Hematopoietic multipotent progenitor cell treated with erythropoietin and hydrocortisone succinate and interleukin-3 and kit ligand, for 17 days (in vitro differentiated cells): Measurements from ENCODE around the gene SERPINB10.

Source experiments
- DNase-seq: peaks from one replicate; pipeline ENCODE4 v3.0.0-alpha.2; 2015; ENCODE audit warnings: low spot score

Gene SERPINB10

GRCh38 chr18:63949068-63949737 is 41.4 kb downstream of the SERPINB10 start, which contains the start of gene HMSD:
TSS of gene HMSD (plus strand) at chr18:63949301. CDS start at chr18:63953456, 4,155 bp downstream.
- DNase-seq: no peak

- no peak for DNase-seq
These were observed 43.5 kb downstream of the SERPINB10 start for GRCh38 chr18:63951302-63951705.

- no peak for DNase-seq
These were observed 46.1 kb downstream of the SERPINB10 start for GRCh38 chr18:63953811-63954210.

- no peak for DNase-seq
These were observed 49.0 kb downstream of the SERPINB10 start for GRCh38 chr18:63956755-63957154.

GRCh38 chr18:63960891-63961290 is 53.1 kb downstream of the SERPINB10 start:
- DNase-seq: no peak

- DNase-seq: no peak
These were observed 53.8 kb downstream of the SERPINB10 start for GRCh38 chr18:63961435-63961980.

- no peak for DNase-seq
These were observed 54.4 kb downstream of the SERPINB10 start for GRCh38 chr18:63962137-63962536.

- no peak for DNase-seq
These were observed 56.0 kb downstream of the SERPINB10 start for GRCh38 chr18:63963615-63964256.

- DNase-seq: no peak
These were observed 57.1 kb downstream of the SERPINB10 start for GRCh38 chr18:63964908-63965307.

GRCh38 chr18:63965716-63966330 is 58.1 kb downstream of the SERPINB10 start:
- DNase-seq: no peak

GRCh38 chr18:63969942-63970808 is 62.4 kb downstream of the SERPINB10 start, which contains the start of gene SERPINB8:
TSS of gene SERPINB8 (plus strand) at chr18:63970081. CDS start at chr18:63978309, 8,228 bp downstream.
- no peak for DNase-seq

GRCh38 chr18:63970809-63971205 is 63.0 kb downstream of the SERPINB10 start:
- DNase-seq: no peak

- DNase-seq: no peak
These were observed 63.7 kb downstream of the SERPINB10 start for GRCh38 chr18:63971320-63972001.

- DNase-seq: no peak
These were observed 64.2 kb downstream of the SERPINB10 start for GRCh38 chr18:63972002-63972376.

GRCh38 chr18:63974991-63975390 is 67.2 kb downstream of the SERPINB10 start:
- DNase-seq: no peak

- DNase-seq: no peak
These were observed 67.9 kb downstream of the SERPINB10 start for GRCh38 chr18:63975628-63976027.

- no peak for DNase-seq
These were observed 69.3 kb downstream of the SERPINB10 start for GRCh38 chr18:63977040-63977439.

- peak; percentile 5 for DNase-seq
These were observed 71.7 kb downstream of the SERPINB10 start for GRCh38 chr18:63979409-63979920.

GRCh38 chr18:63980027-63980426 is 72.3 kb downstream of the SERPINB10 start:
- DNase-seq: no peak

- DNase-seq: no peak
These were observed 73.2 kb downstream of the SERPINB10 start for GRCh38 chr18:63980896-63981460.

- no peak for DNase-seq
These were observed 74.0 kb downstream of the SERPINB10 start for GRCh38 chr18:63981719-63982118.
